ENCODE data around the gene TUBGCP6.

TUBGCP6 gene, protein sequence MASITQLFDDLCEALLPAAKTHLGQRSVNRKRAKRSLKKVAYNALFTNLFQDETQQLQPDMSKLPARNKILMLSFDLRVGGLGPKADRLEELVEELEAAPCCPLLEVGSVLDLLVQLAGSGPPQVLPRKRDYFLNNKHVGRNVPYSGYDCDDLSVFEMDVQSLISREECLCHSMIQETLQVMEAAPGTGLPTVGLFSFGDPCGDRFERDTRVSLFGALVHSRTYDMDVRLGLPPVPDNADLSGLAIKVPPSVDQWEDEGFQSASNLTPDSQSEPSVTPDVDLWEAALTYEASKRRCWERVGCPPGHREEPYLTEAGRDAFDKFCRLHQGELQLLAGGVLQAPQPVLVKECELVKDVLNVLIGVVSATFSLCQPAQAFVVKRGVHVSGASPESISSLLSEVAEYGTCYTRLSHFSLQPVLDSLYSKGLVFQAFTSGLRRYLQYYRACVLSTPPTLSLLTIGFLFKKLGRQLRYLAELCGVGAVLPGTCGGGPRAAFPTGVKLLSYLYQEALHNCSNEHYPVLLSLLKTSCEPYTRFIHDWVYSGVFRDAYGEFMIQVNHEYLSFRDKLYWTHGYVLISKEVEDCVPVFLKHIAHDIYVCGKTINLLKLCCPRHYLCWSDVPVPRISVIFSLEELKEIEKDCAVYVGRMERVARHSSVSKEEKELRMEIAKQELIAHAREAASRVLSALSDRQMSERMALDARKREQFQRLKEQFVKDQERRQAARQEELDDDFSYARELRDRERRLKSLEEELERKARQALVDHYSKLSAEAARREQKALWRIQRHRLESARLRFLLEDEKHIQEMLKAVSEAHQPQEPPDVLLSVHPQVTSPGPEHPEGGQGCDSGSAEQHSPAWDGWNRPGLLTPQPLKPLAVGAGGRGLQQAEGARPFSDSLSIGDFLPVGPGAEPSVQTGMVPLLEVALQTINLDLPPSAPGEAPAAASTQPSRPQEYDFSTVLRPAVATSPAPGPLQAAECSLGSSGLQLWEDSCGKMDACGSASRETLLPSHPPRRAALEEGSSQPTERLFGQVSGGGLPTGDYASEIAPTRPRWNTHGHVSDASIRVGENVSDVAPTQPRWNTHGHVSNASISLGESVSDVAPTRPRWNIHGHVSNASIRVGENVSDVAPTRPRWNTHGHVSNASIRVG (N-terminal part only)

GRCh38 chr22:50244420-50245213 lies at the start of gene TUBGCP6:
Gene TUBGCP6, minus strand, starts transcription at chr22:50245023. Its CDS starts 564 bp downstream, at chr22:50244459.
- Histone ChIP-seq H3F3A (ENCODE audit: low read depth) (no peaks in the 10 kb centered on the region), H3K4me1 (ENCODE audit: insufficient read depth, low read length, poor library complexity, severe bottlenecking) (peaks cover 31% of the 10 kb centered on the region), H3K27me3 (ENCODE audit: insufficient read depth, low read length, poor library complexity, severe bottlenecking) (no peaks in the 10 kb centered on the region), H3K9me3 (ENCODE audit: insufficient read depth, low read depth, low read length) (no peaks in the 10 kb centered on the region), H4K20me1 (ENCODE audit: insufficient read depth, low read length, poor library complexity, severe bottlenecking) (peaks cover 29% of the 10 kb centered on the region), H3K9me2 (replicated peaks; ENCODE audit: low read depth, low read length) (no peaks in the 10 kb centered on the region), H3K79me2 (ENCODE audit: insufficient read depth, low read length) (peaks cover 66% of the 10 kb centered on the region), H3K4me2 (ENCODE audit: low read depth, low read length, poor library complexity, severe bottlenecking) (peak within 1 kb of the TSS; percentile 93), H2AFZ (ENCODE audit: low read length) (peak within 1 kb of the TSS; percentile 89), H3K36me3 (ENCODE audit: insufficient read depth, low read length) (no peaks in the 10 kb centered on the region), H3K9ac (ENCODE audit: low read depth, low read length, poor library complexity, severe bottlenecking) (peak within 1 kb of the TSS; percentile 80), H3K4me3 (ENCODE audit: low read length, poor library complexity, severe bottlenecking) (peak within 1 kb of the TSS; percentile 93)
- no peak for TF ChIP-seq EZH2phosphoT487 (IDR thresholded peaks at IDR 0.05; ENCODE audit: borderline replicate concordance)
- TF ChIP-seq, protein P1, sequence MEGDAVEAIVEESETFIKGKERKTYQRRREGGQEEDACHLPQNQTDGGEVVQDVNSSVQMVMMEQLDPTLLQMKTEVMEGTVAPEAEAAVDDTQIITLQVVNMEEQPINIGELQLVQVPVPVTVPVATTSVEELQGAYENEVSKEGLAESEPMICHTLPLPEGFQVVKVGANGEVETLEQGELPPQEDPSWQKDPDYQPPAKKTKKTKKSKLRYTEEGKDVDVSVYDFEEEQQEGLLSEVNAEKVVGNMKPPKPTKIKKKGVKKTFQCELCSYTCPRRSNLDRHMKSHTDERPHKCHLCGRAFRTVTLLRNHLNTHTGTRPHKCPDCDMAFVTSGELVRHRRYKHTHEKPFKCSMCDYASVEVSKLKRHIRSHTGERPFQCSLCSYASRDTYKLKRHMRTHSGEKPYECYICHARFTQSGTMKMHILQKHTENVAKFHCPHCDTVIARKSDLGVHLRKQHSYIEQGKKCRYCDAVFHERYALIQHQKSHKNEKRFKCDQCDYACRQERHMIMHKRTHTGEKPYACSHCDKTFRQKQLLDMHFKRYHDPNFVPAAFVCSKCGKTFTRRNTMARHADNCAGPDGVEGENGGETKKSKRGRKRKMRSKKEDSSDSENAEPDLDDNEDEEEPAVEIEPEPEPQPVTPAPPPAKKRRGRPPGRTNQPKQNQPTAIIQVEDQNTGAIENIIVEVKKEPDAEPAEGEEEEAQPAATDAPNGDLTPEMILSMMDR (conservative IDR thresholded peaks at IDR 0.05; ENCODE audit: low read length): no peak; the same call in 1 of the 2 replicates

DNA sequence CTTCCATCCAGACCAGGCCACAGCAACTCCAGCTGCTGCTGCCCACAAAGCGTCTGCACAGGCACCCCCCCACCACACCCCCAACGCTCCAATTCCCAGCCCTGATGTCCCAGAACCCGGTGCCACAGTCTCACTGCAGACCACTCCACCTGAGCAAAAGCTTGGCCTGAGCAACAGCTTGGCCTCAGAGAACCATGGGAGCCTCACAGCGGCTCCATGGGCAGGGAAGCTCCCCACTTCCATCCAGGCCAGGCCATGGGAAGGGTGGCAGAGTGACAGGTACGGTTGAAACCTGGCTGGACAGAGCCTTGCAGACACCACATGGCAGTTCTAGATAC lies 49.5 kb upstream of the TUBGCP6 start:
- Histone ChIP-seq H3F3A (ENCODE audit: low read depth) (no peaks in the 10 kb centered on the region), H3K9me2 (replicated peaks; ENCODE audit: low read depth, low read length) (no peaks in the 10 kb centered on the region), H3K9ac (ENCODE audit: low read depth, low read length, poor library complexity, severe bottlenecking) (no peak overlapping the region), H3K4me3 (ENCODE audit: low read length, poor library complexity, severe bottlenecking) (no peak overlapping the region), H4K20me1 (ENCODE audit: insufficient read depth, low read length, poor library complexity, severe bottlenecking) (no peaks in the 10 kb centered on the region), H3K4me2 (ENCODE audit: low read depth, low read length, poor library complexity, severe bottlenecking) (no peak overlapping the region), H3K36me3 (ENCODE audit: insufficient read depth, low read length) (peaks cover 7% of the 10 kb centered on the region; the same call in 1 of the 2 replicates), H3K9me3 (ENCODE audit: insufficient read depth, low read depth, low read length) (no peaks in the 10 kb centered on the region), H3K4me1 (ENCODE audit: insufficient read depth, low read length, poor library complexity, severe bottlenecking) (peaks cover 3% of the 10 kb centered on the region), H3K79me2 (ENCODE audit: insufficient read depth, low read length) (no peaks in the 10 kb centered on the region; the same call in 1 of the 2 replicates), H2AFZ (ENCODE audit: low read length) (no peak overlapping the region), H3K27me3 (ENCODE audit: insufficient read depth, low read length, poor library complexity, severe bottlenecking) (no peaks in the 10 kb centered on the region)
- TF ChIP-seq, protein P1 (conservative IDR thresholded peaks at IDR 0.05; ENCODE audit: low read length): no peak
- TF ChIP-seq EZH2phosphoT487 (IDR thresholded peaks at IDR 0.05; ENCODE audit: borderline replicate concordance): no peak
